Hematopoietic multipotent progenitor cell (in vitro differentiated cells): ENCODE data around the gene TUBGCP6. TPM values are rescaled to one million over a fixed set of nuclear protein-coding genes. Genes with fewer than 3 reads are reported as not detected.

Experiments used
- DNase-seq, 3 donors: peaks; one replicate each; pipeline ENCODE4 v3.0.0-alpha.2; 2011 to 2015; ENCODE audit warnings: low read depth in 2 of 3, low spot score in 2 of 3
- total RNA-seq: library from RNA; depleted of rRNA; stranded (reverse); fragments of >200 nt; gene quantifications from one replicate; pipeline ENCODE4 v1.2.3, GENCODE V29; 2012

TUBGCP6 gene
- total RNA-seq, 1 donor = 76.7 TPM

DNA sequence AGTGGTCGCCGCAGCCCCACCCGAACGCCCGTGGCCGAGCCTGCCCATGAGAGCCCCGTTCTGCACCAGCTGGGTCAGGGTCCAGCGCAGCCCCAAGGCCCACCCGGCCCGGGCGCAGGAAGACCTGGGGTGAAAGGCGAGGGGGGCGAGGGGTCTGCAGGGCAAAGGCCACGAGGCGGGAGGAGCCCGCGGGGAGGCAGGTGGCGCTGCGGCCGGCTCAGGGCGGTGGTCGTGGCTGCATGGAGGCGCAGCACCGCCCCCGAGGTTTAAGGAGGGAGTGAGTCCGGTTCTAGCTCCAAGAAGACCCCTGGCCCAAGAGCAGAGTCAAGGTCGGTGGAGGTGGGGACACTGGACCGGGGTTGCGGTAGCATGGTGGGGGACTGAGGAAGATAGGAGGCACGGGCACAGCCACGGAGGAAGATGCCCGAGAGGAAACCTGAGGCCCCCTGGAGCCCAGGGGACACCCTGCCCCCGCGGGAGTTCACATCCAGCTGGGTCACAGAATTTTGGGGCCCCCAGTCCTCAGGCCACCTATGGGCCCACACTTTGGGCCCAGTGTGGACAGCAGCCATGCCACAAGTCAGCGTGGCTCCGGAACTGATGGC is 6.8 kb upstream of the TUBGCP6 start:
- peak in 1 of 3 donors; percentile 33 for DNase-seq

DNA sequence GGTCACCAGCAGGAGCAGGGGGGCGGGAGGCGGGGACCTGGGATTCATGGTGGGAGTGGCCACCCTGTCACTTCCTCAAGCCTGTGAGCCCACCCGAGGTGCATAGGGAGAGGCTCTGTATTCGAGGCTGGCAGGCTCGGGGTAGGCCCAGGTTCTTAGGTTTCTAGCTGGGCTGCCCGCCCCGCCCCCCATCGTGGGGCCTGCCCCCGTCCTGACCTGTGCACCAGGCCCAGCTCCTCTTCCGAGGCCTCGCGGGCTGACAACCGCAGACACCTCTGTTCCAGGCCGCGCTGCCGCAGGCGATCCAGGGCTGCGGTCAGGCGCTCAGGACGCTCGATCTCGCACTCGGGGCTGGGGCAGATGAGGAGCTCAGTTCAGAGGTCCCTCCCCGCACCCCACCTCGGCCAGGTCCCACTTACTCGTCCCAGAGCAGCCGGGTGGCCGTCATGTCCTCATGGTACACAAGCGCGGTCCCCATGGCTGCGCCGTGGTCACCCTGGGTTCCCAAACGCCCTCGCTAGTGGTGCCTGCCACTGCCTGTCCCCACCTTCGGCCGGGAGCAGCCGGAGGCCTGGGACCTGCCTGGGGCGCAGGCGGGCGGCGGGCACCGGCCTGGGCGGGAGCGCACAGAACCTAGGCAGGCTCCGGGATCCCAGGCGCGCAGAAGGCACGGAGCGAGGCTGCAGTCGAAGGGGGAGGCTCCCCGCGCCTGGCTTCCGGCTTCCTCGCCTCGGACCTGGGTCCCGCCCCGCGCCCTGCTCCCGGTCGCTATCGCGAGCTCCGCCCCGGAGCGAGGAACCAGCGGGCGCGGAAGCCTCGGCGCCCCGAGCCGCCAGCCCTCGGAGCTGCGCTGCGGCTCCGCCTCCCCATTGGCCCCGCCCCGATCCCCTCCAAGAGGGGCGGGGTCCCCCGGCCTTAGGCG is 6.0 kb upstream of the TUBGCP6 start, which contains the start of gene HDAC10:
HDAC10 (minus strand) TSS at position 711 of the 922 bp plus-strand sequence; CDS start at position 478, 233 bp downstream.
- DNase-seq = peak in 2 of 3 donors; percentile 80 to 82

DNA sequence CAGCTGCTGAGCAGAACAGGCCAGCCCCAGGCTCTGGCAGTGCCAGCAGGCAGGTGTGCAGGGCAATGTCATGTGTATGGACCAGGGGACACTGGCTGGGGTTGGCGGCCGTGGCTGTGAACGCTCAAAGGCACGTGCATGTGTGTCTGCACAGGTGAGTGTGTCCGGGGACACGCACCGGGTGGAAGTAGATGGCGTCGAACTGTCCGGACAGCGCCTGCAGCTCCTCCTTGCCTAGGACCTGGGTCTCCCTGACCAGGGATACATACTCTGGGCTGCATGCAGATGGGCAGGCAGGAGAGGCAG is 5.4 kb upstream of the TUBGCP6 start:
- DNase-seq = no peak

GRCh38 chr22:50249341-50250248 is 4.8 kb upstream of the TUBGCP6 start:
- DNase-seq = no peak

DNA sequence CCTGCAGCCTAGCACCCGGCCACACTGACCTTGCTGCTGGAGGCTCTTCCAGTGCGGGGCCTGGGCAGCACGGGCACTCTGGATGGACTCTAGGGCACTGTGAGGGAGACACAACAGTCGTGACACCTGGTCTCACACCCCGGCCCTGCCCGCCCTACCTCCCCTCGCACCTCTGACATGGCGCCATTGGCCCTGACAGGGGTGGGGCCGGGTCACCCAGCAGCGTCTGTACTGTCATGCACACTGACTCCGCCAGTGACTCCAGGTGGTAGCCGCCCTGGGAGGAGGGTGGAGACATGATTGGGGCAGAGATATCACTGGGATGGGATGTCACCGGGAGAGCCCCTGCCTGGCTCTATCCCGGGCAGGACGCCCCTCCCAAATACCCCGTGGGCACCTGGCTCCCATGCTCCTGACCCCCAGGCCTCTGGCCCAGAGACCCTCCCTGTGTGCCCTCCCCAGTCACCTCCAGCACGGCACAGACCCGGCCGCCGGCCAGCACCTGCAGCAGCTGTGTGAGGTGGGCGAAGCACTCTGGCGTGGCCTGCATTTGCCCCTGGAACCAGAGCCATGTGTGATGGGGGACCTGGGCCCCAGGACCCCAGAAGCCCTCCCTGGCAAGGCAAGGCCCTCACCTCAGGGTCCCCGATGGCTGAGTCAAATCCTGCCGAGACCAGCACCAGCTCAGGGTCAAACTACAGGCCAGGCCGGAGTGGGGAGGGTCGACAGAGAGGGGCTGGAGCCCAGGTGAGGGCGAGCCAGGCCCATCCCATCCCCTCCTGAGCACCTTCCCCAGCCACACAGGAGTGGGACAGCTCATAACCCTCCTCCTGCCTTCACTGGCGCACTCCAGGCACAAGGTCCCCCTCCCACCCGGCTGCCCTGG is 3.6 kb upstream of the TUBGCP6 start:
- DNase-seq = no peak

DNA sequence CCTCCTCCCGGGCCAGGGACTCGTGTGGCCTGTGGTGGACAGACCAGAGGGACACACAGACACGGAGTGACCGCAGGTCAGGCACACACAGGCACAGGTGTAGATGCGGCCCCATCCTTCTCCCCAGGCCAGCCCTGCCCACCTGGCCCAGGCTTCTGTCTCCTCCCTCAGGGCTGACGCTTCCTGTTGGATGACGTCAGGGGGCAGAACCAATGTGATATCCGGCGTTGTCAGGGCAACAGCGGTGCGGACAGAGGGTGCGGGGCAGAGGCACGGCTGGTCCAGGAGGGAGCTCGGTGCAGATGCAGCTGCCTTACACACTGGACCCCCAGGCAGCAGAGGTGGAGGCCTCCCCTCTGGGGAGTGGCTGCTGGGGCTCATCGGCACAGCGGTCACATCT is 2.9 kb upstream of the TUBGCP6 start:
- DNase-seq = no peak

- no peak for DNase-seq
Measured at GRCh38 chr22:50246242-50247175, 1.7 kb upstream of the TUBGCP6 start.

- DNase-seq = no peak
Measured at GRCh38 chr22:50245214-50246072, 620 bp upstream of the TUBGCP6 start.

DNA sequence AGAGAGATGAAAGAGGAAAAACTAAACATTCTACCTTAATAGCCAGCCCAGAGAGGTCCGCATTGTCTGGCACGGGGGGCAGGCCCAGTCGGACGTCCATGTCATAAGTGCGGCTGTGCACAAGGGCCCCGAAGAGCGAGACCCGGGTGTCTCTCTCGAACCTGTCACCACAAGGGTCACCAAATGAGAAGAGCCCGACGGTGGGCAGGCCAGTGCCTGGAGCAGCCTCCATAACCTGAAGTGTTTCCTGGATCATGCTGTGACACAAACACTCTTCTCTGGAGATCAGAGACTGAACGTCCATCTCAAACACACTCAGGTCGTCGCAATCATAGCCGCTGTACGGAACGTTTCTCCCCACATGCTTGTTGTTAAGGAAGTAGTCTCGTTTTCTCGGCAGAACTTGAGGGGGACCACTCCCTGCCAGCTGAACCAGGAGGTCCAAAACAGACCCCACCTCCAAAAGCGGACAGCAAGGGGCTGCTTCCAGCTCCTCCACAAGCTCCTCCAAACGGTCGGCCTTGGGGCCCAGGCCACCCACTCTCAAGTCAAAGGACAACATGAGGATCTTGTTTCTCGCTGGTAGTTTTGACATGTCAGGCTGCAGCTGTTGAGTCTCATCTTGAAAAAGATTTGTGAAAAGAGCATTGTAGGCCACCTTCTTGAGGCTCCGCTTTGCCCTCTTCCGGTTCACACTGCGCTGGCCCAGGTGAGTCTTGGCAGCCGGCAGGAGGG is 971 bp downstream of the TUBGCP6 start:
- no peak for DNase-seq

- no peak for DNase-seq
Measured at GRCh38 chr22:50242406-50242949, 2.3 kb downstream of the TUBGCP6 start.

GRCh38 chr22:50238755-50239154 is 6.1 kb downstream of the TUBGCP6 start:
- DNase-seq = no peak

- DNase-seq = peak in 2 of 3 donors; percentile 33 to 45
Measured at GRCh38 chr22:50236731-50237409, 8.0 kb downstream of the TUBGCP6 start.

GRCh38 chr22:50233223-50233622 is 11.6 kb downstream of the TUBGCP6 start:
- no peak for DNase-seq

- DNase-seq = no peak
Measured at GRCh38 chr22:50232481-50233151, 12.2 kb downstream of the TUBGCP6 start.

- no peak for DNase-seq
Measured at GRCh38 chr22:50229370-50229769, 15.5 kb downstream of the TUBGCP6 start.

GRCh38 chr22:50228366-50228765 is 16.5 kb downstream of the TUBGCP6 start:
- DNase-seq = no peak
